ENCODE data around the gene CLSTN3.
A peak's percentile ranks its signal among the peaks of the same experiment; 100 is the strongest.
"Not testable (repeated sequence)": the region's sequence is repeated elsewhere in the genome, so short reads cannot be mapped to it uniquely, and the experiment has no call there.

The CLSTN3 gene

DNA sequence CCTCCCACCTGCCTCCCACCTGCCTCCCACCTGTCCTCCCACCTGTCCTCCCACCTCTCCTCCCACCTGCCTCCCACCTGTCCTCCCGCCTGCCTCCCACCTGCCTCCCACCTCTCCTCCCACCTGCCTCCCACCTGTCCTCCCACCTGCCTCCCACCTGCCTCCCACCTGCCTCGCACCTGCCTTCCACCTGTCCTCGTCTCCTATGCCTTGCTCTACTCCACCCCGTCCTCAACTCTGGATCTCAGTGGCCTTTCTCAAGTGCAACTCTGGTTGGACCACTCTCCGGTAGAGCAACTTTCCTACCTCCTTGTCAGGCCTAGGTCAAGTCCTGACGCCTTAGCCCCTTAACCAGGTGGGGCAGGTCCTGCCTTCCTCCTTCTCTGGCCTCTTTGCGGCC, 30.0 kb downstream of the CLSTN3 start:
- Mint-ChIP-seq H3K36me3 (ENCODE audit: low read depth) (peaks cover 10% of the 10 kb centered on the region), H3K4me3 (no peak overlapping the region), H3K27ac (no peak overlapping the region), H3K4me1 (ENCODE audit: low read depth) (peaks cover 3% of the 10 kb centered on the region), H3K9me3 (peaks cover under 1% of the 10 kb centered on the region), H3K27me3 (ENCODE audit: low read depth) (peaks cover 20% of the 10 kb centered on the region)

GRCh38 chr12:7161327-7161726, 31.2 kb downstream of the CLSTN3 start:
- no peak overlapping the region for H3K4me3 Mint-ChIP-seq
- H3K4me1 Mint-ChIP-seq (ENCODE audit: low read depth) = peaks cover 3% of the 10 kb centered on the region
- H3K9me3 Mint-ChIP-seq = peaks cover 5% of the 10 kb centered on the region
- H3K27ac Mint-ChIP-seq = no peak overlapping the region
- peaks cover 20% of the 10 kb centered on the region for H3K27me3 Mint-ChIP-seq (ENCODE audit: low read depth)
- peaks cover 10% of the 10 kb centered on the region for H3K36me3 Mint-ChIP-seq (ENCODE audit: low read depth)

DNA sequence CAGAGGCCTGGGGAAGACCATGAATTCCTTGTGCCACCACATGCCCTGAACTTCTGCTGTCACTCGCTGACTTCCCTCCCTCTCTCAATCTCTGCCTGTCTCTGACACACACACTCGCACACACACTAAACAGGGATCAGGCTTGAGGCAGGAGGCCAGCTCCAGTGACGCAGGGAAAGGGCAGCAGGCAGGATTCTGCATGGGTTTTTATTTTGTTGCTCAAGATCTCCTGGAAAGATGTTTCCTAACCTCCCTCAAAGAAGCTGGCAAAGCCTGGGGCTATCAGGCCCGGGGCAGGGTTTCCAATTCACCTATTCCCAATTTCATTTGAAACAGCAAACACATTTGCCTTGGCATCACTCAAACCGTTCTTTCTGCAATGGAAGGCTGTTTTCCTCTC, 31.6 kb downstream of the CLSTN3 start:
- peaks cover 20% of the 10 kb centered on the region for H3K27me3 Mint-ChIP-seq (ENCODE audit: low read depth)
- H3K36me3 Mint-ChIP-seq (ENCODE audit: low read depth) = peaks cover 10% of the 10 kb centered on the region
- peaks cover 3% of the 10 kb centered on the region for H3K4me1 Mint-ChIP-seq (ENCODE audit: low read depth)
- no peak overlapping the region for H3K27ac Mint-ChIP-seq
- peaks cover 9% of the 10 kb centered on the region for H3K9me3 Mint-ChIP-seq
- H3K4me3 Mint-ChIP-seq = no peak overlapping the region

DNA sequence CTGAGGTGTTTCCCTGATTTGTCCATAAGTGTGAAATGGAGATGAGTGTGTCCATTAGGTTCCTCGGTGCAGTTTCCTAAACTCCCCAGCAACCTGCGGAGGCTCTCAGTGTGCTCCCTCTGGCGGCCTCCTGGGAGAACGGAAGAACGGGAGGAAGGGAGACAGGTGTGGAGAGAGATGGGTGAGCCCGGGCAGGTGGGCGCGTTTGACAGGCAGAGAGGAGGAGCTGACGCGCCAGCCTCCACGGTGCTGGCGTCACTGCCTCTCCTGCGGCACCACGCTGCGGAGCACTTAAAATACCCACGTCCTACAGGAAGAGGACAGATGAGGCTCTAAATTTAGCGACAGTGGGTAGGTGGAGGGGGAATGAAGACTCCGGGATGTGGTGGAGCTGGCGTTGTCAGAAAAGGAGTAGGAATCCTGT, 32.5 kb downstream of the CLSTN3 start:
- H3K27ac Mint-ChIP-seq = no peak overlapping the region
- H3K4me1 Mint-ChIP-seq (ENCODE audit: low read depth) = peaks cover 3% of the 10 kb centered on the region
- no peak overlapping the region for H3K4me3 Mint-ChIP-seq
- peaks cover 4% of the 10 kb centered on the region for H3K36me3 Mint-ChIP-seq (ENCODE audit: low read depth)
- H3K9me3 Mint-ChIP-seq = peaks cover 18% of the 10 kb centered on the region
- peaks cover 20% of the 10 kb centered on the region for H3K27me3 Mint-ChIP-seq (ENCODE audit: low read depth)

GRCh38 chr12:7169951-7170350, 39.8 kb downstream of the CLSTN3 start:
- Mint-ChIP-seq H3K9me3 (peaks cover 55% of the 10 kb centered on the region), H3K4me3 (no peak overlapping the region)

GRCh38 chr12:7171854-7172253, 41.7 kb downstream of the CLSTN3 start:
- Mint-ChIP-seq H3K4me1 (ENCODE audit: low read depth) (no peaks in the 10 kb centered on the region), H3K36me3 (ENCODE audit: low read depth) (peaks cover 2% of the 10 kb centered on the region), H3K27ac (no peak overlapping the region), H3K9me3 (peaks cover 48% of the 10 kb centered on the region), H3K27me3 (ENCODE audit: low read depth) (peaks cover 27% of the 10 kb centered on the region), H3K4me3 (no peak overlapping the region)

More at GRCh38 chr12:7169951-7170350, 39.8 kb downstream of the CLSTN3 start:
- Mint-ChIP-seq H3K27me3 (ENCODE audit: low read depth) (peaks cover 13% of the 10 kb centered on the region), H3K27ac (no peak overlapping the region), H3K4me1 (ENCODE audit: low read depth) (no peaks in the 10 kb centered on the region), H3K36me3 (ENCODE audit: low read depth) (peaks cover 2% of the 10 kb centered on the region)

DNA sequence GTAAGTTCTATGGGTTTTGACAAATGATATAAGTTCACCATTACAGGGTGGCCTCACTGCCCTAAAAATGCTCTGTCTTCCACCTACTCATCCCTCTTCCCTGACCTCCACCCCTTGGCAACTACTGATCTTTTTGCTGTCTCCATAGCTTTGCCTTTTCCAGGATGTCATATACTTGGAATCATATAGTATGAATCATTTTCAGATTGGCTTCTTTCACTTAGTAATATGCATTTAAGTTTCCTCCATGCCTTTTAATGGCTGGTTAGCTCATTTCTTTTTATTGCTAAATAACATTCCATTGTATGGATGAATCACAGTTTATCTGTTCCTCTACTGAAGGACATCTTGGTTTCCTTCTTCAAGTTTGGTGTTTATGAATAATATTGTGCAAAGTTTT, 45.3 kb downstream of the CLSTN3 start:
- peaks cover 2% of the 10 kb centered on the region for H3K36me3 Mint-ChIP-seq (ENCODE audit: low read depth)
- peaks cover 38% of the 10 kb centered on the region for H3K27me3 Mint-ChIP-seq (ENCODE audit: low read depth)
- no peaks in the 10 kb centered on the region for H3K4me1 Mint-ChIP-seq (ENCODE audit: low read depth)
- no peak overlapping the region for H3K27ac Mint-ChIP-seq
- no peak overlapping the region for H3K4me3 Mint-ChIP-seq
- H3K9me3 Mint-ChIP-seq = peaks cover 17% of the 10 kb centered on the region

- Mint-ChIP-seq H3K36me3 (ENCODE audit: low read depth) (no peaks in the 10 kb centered on the region), H3K27ac (no peak overlapping the region), H3K9me3 (peaks cover 8% of the 10 kb centered on the region), H3K27me3 (ENCODE audit: low read depth) (peaks cover 37% of the 10 kb centered on the region), H3K4me3 (no peak overlapping the region), H3K4me1 (ENCODE audit: low read depth) (no peaks in the 10 kb centered on the region)
Measured at GRCh38 chr12:7176595-7176994, 46.4 kb downstream of the CLSTN3 start.

DNA sequence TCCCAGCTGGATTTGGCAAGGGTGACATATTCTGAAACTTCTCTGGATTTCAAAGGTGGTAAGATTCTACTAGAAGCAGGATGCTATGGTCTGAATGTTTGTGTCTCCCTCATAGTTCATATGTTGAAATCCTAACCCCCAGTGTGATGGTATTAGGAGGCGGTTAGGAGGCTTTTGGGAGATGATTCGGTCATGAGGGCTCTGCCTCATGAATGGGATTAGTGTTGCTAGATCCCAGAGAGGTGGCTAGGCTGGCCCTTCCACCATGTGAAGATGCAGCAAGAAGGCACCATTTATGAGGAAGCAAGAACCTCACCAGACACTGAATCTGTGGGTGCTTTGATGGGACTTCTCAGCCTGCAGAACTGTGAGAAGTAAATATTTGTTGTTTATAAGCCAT, 48.3 kb downstream of the CLSTN3 start:
- H3K9me3 Mint-ChIP-seq = peaks cover 3% of the 10 kb centered on the region
- H3K4me3 Mint-ChIP-seq = no peak overlapping the region
- peaks cover 40% of the 10 kb centered on the region for H3K27me3 Mint-ChIP-seq (ENCODE audit: low read depth)
- H3K27ac Mint-ChIP-seq = no peak overlapping the region
- no peaks in the 10 kb centered on the region for H3K36me3 Mint-ChIP-seq (ENCODE audit: low read depth)
- H3K4me1 Mint-ChIP-seq (ENCODE audit: low read depth) = no peaks in the 10 kb centered on the region

DNA sequence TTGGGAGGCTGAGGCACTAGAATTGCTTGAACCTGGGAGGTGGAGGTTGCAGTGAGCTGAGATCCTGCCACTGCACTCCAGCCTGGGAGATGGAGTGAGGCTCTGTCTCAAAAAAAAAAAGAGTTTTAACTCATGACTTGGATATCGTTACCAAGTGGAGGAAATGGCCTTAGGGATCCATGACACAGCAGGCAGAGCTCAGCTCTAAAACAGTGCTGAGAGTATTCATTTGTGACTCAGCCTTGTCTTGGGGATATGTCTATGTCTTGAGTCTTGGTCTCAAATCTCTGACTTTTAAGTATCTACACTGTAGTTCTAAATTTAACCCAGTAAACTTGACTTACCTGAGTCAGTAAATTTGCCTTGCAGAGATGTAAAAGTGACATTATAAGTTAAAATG, 50.5 kb downstream of the CLSTN3 start:
- Mint-ChIP-seq H3K4me1 (ENCODE audit: low read depth) (no peaks in the 10 kb centered on the region), H3K4me3 (no peak overlapping the region), H3K27ac (no peak overlapping the region), H3K36me3 (ENCODE audit: low read depth) (no peaks in the 10 kb centered on the region), H3K27me3 (ENCODE audit: low read depth) (peaks cover 26% of the 10 kb centered on the region), H3K9me3 (no peaks in the 10 kb centered on the region)

DNA sequence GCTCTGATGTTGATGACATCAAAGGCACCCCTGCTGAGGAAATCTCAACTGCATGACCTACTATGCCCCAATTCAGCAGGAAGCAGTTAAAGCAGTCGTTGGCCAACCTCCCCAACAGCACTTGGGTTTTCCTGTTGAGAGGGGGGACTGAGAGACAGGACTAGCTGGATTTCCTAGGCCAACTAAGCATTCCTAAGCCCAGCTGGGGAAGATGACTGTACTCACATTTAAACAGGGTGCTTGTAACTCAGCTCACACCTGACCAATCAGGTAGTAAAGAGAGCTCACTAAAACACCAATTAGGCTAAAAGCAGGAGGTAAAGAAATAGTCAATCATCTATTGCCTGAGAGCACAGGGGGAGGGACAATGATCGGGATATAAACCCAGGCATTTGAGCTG, 55.9 kb downstream of the CLSTN3 start:
- H3K9me3 Mint-ChIP-seq; H3K27me3 Mint-ChIP-seq (ENCODE audit: low read depth); H3K36me3 Mint-ChIP-seq (ENCODE audit: low read depth); H3K27ac Mint-ChIP-seq; H3K4me3 Mint-ChIP-seq: not testable (repeated sequence)
- peaks cover 17% of the 10 kb centered on the region for H3K4me1 Mint-ChIP-seq (ENCODE audit: low read depth)

- H3K36me3 Mint-ChIP-seq (ENCODE audit: low read depth) = peaks cover 14% of the 10 kb centered on the region
- H3K27me3 Mint-ChIP-seq (ENCODE audit: low read depth) = peaks cover 3% of the 10 kb centered on the region
- H3K27ac Mint-ChIP-seq = peak overlapping the region; percentile 98
- peaks cover 23% of the 10 kb centered on the region for H3K4me1 Mint-ChIP-seq (ENCODE audit: low read depth)
- peak overlapping the region; percentile 94 for H3K4me3 Mint-ChIP-seq
- H3K9me3 Mint-ChIP-seq = no peaks in the 10 kb centered on the region
Measured at GRCh38 chr12:7188562-7189397, 58.6 kb downstream of the CLSTN3 start.

DNA sequence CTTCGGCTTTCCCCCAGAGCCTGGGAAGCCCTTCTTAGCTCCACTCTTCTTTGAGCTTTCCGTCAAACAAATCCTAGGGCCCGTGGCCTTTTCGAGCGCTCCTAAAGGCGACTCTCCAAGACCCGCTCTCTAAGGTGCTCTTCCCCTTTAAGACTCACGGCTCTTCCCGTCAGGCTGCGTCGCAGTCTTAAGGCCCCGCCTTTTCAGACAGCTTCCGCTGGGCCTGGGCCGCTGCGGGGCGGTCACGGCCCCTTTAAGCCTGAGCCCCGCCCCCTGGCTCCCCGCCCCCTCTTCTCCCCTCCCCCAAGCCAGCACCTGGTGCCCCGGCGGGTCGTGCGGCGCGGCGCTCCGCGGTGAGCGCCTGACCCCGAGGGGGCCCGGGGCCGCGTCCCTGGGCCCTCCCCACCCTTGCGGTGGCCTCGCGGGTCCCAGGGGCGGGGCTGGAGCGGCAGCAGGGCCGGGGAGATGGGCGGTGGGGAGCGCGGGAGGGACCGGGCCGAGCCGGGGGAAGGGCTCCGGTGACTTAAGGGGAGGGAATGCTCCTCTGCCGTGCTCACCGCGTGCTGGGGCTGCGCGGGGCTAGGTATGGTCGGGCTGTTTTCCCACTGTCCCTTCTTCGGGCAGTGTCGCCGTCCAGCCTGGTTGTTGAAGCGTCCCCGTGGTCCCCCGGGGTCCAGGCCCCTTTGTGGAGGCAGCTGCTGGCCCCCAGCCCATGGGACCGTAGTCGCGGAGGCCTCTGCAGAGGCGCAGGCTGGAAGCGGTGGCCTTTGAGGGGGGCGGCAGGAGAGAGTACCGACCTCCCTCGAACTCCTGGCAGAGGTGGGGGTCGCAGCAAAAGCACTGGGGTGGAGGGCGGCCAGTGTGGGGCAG, 59.5 kb downstream of the CLSTN3 start, which contains the start of gene PEX5:
Gene PEX5, plus strand, starts transcription at position 289 of the 870 bp plus-strand sequence. CDS start 692 bp downstream, outside the sequence.
- H3K36me3 Mint-ChIP-seq (ENCODE audit: low read depth) = peaks cover 16% of the 10 kb centered on the region
- H3K4me1 Mint-ChIP-seq (ENCODE audit: low read depth) = peaks cover 24% of the 10 kb centered on the region
- H3K27me3 Mint-ChIP-seq (ENCODE audit: low read depth) = peaks cover 2% of the 10 kb centered on the region
- H3K27ac Mint-ChIP-seq = peak within 1 kb of the TSS; percentile 98
- H3K4me3 Mint-ChIP-seq = peak within 1 kb of the TSS; percentile 94
- H3K9me3 Mint-ChIP-seq = no peaks in the 10 kb centered on the region

GRCh38 chr12:7190268-7191055, 60.3 kb downstream of the CLSTN3 start:
- H3K27ac Mint-ChIP-seq = no peak overlapping the region
- H3K9me3 Mint-ChIP-seq = no peaks in the 10 kb centered on the region
- H3K36me3 Mint-ChIP-seq (ENCODE audit: low read depth) = peaks cover 17% of the 10 kb centered on the region
- no peaks in the 10 kb centered on the region for H3K27me3 Mint-ChIP-seq (ENCODE audit: low read depth)
- H3K4me3 Mint-ChIP-seq = peak overlapping the region; percentile 75
- H3K4me1 Mint-ChIP-seq (ENCODE audit: low read depth) = peaks cover 24% of the 10 kb centered on the region
